ENCODE measurements around the gene PAF1.

- TF ChIP-seq GABPA (IDR thresholded peaks at IDR 0.05; ENCODE audit: low read depth): no peak
- no peak for TF ChIP-seq CTCF (IDR thresholded peaks at IDR 0.05; ENCODE audit: insufficient read depth, low read length)
- TF ChIP-seq, protein P1, sequence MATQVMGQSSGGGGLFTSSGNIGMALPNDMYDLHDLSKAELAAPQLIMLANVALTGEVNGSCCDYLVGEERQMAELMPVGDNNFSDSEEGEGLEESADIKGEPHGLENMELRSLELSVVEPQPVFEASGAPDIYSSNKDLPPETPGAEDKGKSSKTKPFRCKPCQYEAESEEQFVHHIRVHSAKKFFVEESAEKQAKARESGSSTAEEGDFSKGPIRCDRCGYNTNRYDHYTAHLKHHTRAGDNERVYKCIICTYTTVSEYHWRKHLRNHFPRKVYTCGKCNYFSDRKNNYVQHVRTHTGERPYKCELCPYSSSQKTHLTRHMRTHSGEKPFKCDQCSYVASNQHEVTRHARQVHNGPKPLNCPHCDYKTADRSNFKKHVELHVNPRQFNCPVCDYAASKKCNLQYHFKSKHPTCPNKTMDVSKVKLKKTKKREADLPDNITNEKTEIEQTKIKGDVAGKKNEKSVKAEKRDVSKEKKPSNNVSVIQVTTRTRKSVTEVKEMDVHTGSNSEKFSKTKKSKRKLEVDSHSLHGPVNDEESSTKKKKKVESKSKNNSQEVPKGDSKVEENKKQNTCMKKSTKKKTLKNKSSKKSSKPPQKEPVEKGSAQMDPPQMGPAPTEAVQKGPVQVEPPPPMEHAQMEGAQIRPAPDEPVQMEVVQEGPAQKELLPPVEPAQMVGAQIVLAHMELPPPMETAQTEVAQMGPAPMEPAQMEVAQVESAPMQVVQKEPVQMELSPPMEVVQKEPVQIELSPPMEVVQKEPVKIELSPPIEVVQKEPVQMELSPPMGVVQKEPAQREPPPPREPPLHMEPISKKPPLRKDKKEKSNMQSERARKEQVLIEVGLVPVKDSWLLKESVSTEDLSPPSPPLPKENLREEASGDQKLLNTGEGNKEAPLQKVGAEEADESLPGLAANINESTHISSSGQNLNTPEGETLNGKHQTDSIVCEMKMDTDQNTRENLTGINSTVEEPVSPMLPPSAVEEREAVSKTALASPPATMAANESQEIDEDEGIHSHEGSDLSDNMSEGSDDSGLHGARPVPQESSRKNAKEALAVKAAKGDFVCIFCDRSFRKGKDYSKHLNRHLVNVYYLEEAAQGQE (IDR thresholded peaks at IDR 0.05; ENCODE audit: insufficient replicate concordance, low read depth): no peak
- TF ChIP-seq POLR2AphosphoS5 (IDR thresholded peaks at IDR 0.05; ENCODE audit: low read depth): no peak
Observed at GRCh38 chr19:39426170-39426569, 35.3 kb upstream of the PAF1 start.

All from HL-60 (cell line).